Body of pancreas (tissue), 4 donors: ENCODE data around the gene PPTC7. TPM values are rescaled to one million over a fixed set of nuclear protein-coding genes. Genes with fewer than 3 reads are reported as not detected.
A peak's percentile ranks its signal among the peaks of the same experiment; 100 is the strongest.
"Not testable (repeated sequence)": the region's sequence is repeated elsewhere in the genome, so short reads cannot be mapped to it uniquely, and the experiment has no call there.

Experiments used
- ATAC-seq: fragments of 150-250 bp; one replicate; pipeline ENCODE4 v1.9.1; 2016
- DNase-seq, 4 donors: peaks; one replicate each; pipeline ENCODE4 v3.0.0-alpha.2; 2019
- H3K27ac ChIP-seq, 4 donors: fragments of 200-600 bp; sonication (generic); 1 replicate in 3 of 4; 2 replicates in 1 of 4; pipeline versions ENCODE4 v1.5.1 to v1.6.1; 2016 to 2019; ENCODE audit warnings: mild to moderate bottlenecking in 1 of 4, mixed read lengths in 1 of 4, moderate library complexity in 1 of 4
- H3K27me3 ChIP-seq, 2 donors: fragments of 200-600 bp; sonication (generic); one replicate each; pipeline ENCODE4 v1.6.0; 2016; ENCODE audit warnings: mild to moderate bottlenecking in 1 of 2
- H3K36me3 ChIP-seq, 2 donors: fragments of 200-600 bp; sonication (generic); replicated peaks in 1 of 2; 2 replicates each; pipeline ENCODE4 v1.5.1; 2016; ENCODE audit warnings: low read depth in 2 of 2; ENCODE audit not compliant: insufficient read depth in 1 of 2
- H3K4me1 ChIP-seq: fragments of 200-600 bp; sonication (generic); one replicate; pipeline ENCODE4 v1.6.0; 2016
- H3K4me3 ChIP-seq, 2 donors: fragments of 200-600 bp; sonication (generic); 1 replicate in 1 of 2; 2 replicates in 1 of 2; pipeline ENCODE4 v1.5.1; 2016 to 2019
- H3K9me3 ChIP-seq, 3 donors: fragments of 200-600 bp; sonication (generic); 1 replicate in 2 of 3; 2 replicates in 1 of 3; pipeline ENCODE4 v1.5.1; 2016
- POLR2A ChIP-seq, 3 donors: fragments of 450-650 bp; IDR thresholded peaks; one replicate each; pipeline ENCODE4 v1.6.1; 2016; ENCODE audit warnings: antibody characterized with exemption in 3 of 3, mild to moderate bottlenecking in 2 of 3
- WGBS, 2 donors: methylation state at CpG; one replicate each; pipeline ENCODE4 v1.1.5; 2017; 5-methylcytosine and 5-hydroxymethylcytosine counted together
- intact Hi-C: fragments of 100-400 bp; cut with DNase I; formaldehyde crosslinking; loops from one replicate; pipeline ENCODE4 v1.15.1; 2023
- total RNA-seq, 2 donors: library from RNA; depleted of rRNA; stranded (reverse); fragments of >200 nt; gene quantifications; one replicate each; pipeline ENCODE4 v1.1.0, GENCODE V29; 2016
- TF ChIP-seq, protein P1 (sequence below), 7 experiments: fragments of 450-650 bp in 4 of 7; fragments of 200-600 bp in 3 of 7; sonication (generic) in 3 of 7; IDR thresholded peaks; one replicate each; pipeline ENCODE4 v1.5.1; 2016 to 2019; ENCODE audit warnings: antibody characterized with exemption in 7 of 7

Gene PPTC7
- total RNA-seq, 2 donors from 2014 or later, result 10.1 to 10.5 TPM

DNA sequence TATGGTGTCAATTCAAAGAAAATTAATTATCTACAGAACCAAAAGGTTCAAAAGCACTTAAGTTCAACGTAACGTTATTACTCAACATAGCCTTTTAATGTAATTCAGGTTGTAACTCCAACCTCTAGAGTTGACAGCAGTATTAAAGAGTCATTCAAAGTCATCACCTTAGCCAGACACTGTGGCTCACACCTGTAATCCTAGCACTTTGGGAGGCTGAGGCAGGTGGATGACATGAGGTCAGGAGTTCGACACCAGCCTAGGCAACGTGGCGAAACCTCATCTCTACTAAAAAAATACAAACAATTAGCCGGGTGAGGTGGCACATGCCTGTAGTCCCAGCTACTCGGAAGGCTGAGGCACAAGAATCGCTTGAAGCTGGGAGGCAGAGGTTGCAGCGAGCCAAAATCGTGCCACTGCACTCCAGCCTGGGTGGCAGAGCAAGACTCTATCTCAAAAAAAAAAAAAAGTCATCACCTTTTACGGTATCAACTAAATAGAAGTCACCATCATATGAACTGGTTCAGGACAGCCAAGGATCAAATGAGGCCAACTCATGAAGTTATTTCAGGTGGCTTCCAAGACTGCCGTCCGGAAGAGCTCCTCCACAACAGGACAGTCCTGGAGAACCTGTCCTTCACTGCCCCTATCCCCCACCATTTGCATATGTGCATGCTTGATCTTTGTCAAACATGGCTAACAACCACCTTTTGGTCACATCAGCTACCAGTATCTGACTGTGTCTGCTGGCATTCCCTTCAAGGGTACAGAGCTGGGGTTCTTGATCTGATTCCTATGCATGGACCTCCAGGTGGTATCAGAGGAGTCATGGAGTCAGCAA, 4.2 kb downstream of the PPTC7 start:
- H3K4me1 ChIP-seq, result peaks cover 59% of the 10 kb centered on the region
- no peaks in the 10 kb centered on the region for H3K9me3 ChIP-seq
- 82 to 86% methylated on average over 13 of the region's 13 CpGs for WGBS, 2 donors
- no peak overlapping the region for H3K4me3 ChIP-seq
- ATAC-seq (no peak), DNase-seq (no peak)
- H3K27me3 ChIP-seq, result no peaks in the 10 kb centered on the region
- H3K36me3 ChIP-seq, result no peaks in the 10 kb centered on the region
- TF ChIP-seq, protein P1, sequence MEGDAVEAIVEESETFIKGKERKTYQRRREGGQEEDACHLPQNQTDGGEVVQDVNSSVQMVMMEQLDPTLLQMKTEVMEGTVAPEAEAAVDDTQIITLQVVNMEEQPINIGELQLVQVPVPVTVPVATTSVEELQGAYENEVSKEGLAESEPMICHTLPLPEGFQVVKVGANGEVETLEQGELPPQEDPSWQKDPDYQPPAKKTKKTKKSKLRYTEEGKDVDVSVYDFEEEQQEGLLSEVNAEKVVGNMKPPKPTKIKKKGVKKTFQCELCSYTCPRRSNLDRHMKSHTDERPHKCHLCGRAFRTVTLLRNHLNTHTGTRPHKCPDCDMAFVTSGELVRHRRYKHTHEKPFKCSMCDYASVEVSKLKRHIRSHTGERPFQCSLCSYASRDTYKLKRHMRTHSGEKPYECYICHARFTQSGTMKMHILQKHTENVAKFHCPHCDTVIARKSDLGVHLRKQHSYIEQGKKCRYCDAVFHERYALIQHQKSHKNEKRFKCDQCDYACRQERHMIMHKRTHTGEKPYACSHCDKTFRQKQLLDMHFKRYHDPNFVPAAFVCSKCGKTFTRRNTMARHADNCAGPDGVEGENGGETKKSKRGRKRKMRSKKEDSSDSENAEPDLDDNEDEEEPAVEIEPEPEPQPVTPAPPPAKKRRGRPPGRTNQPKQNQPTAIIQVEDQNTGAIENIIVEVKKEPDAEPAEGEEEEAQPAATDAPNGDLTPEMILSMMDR (IDR thresholded peaks at IDR 0.05), result no peak
- no peak for TF ChIP-seq POLR2A (IDR thresholded peaks at IDR 0.05)
- intact Hi-C loops, result no loop called here
- peak overlapping the region in 1 of 4 donors; percentile 61 for H3K27ac ChIP-seq

DNA sequence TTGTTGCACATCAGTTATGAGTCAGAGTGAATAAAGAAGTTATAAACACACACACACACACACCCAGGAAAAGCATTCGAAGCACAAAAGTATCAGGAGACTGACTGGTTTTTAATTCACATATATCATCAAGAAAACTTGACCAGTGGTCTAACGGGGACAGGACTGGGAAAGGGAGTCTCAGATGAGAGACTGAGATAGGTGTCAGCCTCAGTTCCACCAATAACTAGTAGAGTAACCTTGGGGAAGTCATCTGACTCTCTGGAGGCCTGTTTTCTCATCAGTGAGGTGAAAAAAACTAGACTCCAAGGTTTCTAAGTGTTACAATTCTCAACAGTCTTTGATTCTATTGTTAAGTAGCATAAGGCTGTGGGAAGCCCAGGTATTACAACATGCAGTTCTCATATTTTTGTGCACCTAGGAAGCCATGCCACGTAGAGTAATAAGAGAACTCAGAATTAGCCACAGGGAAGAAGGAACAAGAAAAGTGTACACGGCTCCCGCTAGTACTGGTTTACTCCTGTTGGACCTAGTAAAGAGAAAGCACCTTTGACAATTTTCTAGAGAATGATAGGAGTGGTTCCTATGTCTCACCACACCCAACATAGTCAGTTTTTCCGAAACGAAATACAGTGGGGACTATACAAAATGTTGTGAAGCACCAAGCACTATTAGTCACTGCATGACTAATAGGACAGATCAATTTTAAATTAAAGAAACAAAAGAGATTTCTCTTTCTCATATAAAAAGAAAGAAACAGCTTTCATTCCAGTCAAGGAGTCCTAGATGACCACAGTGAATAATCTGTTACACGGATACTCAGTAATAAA, 5.0 kb downstream of the PPTC7 start:
- peaks cover 54% of the 10 kb centered on the region for H3K4me1 ChIP-seq

DNA sequence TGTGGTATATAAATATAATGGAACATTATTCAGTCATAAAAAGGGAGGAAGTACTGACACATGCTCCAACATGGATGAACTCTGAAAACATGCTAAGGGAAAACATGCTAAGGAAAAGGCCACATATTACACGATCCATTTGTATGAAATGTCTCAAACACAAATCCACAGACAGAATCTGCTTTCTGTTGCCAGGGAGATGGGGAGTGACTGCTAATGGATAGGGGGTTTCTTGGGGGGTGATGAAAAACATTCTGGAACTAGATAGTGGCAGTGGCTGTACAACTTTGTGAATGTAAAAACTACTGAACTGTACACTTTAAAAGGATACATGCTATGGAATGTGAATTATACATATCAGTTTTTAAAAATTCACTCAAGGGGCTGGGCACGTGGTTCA, 6.6 kb downstream of the PPTC7 start:
- Histone ChIP-seq H3K27ac (no peak overlapping the region), H3K27me3 (no peaks in the 10 kb centered on the region), H3K4me1 (peaks cover 51% of the 10 kb centered on the region), H3K9me3 (no peaks in the 10 kb centered on the region), H3K36me3 (no peaks in the 10 kb centered on the region), H3K4me3 (no peak overlapping the region)
- TF ChIP-seq, protein P1 (IDR thresholded peaks at IDR 0.05), result no peak
- no peak for TF ChIP-seq POLR2A (IDR thresholded peaks at IDR 0.05)
- WGBS, 2 donors, result 95% methylated on average over 2 of the region's 2 CpGs
- ATAC-seq (no peak), DNase-seq (no peak)
- intact Hi-C loops, result no loop called here

More for the DNA sequence above, 5.0 kb downstream of the PPTC7 start:
- TF ChIP-seq POLR2A (IDR thresholded peaks at IDR 0.05), result no peak
- TF ChIP-seq, protein P1 (IDR thresholded peaks at IDR 0.05), result no peak
- WGBS, 2 donors, result 43 to 44% methylated on average over 8 of the region's 8 CpGs
- peak overlapping the region in 2 of 4 donors; percentile 36 to 61 for H3K27ac ChIP-seq
- no peaks in the 10 kb centered on the region for H3K27me3 ChIP-seq
- no peak for ATAC-seq
- H3K9me3 ChIP-seq, result no peaks in the 10 kb centered on the region
- no peak overlapping the region for H3K4me3 ChIP-seq
- intact Hi-C loops, result no loop called here
- H3K36me3 ChIP-seq, result no peaks in the 10 kb centered on the region
- no peak for DNase-seq

DNA sequence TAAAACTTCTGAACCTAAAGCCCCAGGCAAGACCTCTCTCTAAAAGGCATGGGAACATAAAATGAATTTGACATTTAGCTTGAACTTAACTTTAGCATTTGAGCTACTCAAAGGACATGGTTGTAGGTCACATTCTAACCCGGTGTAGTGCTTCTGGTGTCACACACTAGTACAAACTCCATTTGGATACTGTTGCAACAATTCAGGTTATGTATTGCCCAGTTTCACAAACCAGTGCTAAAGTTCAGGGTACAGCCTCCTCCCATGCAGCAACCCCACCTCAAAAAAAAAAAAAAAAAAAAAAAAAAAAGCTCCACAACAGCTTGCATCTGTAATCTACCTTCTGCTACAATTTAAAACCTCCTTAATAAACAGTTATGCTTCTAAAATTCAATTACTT, 7.8 kb downstream of the PPTC7 start:
- intact Hi-C loops, result no loop called here
- ATAC-seq (no peak), DNase-seq (no peak)
- Histone ChIP-seq H3K27me3 (no peaks in the 10 kb centered on the region), H3K4me3 (no peak overlapping the region), H3K36me3 (no peaks in the 10 kb centered on the region), H3K9me3 (no peaks in the 10 kb centered on the region), H3K27ac (peak overlapping the region in 1 of 4 donors; percentile 15), H3K4me1 (peaks cover 39% of the 10 kb centered on the region)
- no peak for TF ChIP-seq POLR2A (IDR thresholded peaks at IDR 0.05)
- 4 to 20% methylated on average over 1 of the region's 1 CpG for WGBS, 2 donors

DNA sequence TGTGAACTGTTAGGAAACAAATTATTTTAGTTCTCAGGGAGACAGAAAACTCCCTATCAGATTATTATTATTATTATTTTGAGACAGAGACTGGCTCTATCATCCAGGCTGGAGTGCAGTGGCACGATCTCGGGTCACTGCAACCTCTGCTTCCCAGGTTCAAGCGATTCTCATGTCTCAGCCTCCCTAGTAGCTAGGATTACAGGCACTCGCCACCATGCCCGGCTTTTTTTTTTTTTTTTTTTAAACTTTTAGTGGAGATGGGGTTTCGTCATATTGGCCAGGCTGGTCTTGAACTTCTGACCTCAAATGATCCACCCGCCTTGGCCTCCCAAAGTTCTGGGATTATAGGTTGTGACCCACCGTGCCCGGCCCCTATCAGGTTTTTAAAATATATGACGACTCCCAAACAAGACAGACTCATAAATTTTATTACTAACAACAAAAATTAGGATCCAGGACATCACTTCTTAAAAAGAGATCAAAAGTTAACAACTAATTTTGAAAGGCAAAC, 8.3 kb downstream of the PPTC7 start:
- ATAC-seq, H3K9me3 ChIP-seq, H3K27me3 ChIP-seq, H3K4me3 ChIP-seq, DNase-seq, intact Hi-C loops, H3K27ac ChIP-seq, H3K36me3 ChIP-seq: not testable (repeated sequence)
- WGBS, 2 donors, result 92 to 95% methylated on average over 10 of the region's 10 CpGs
- peaks cover 34% of the 10 kb centered on the region for H3K4me1 ChIP-seq
